HG03558 (cell line): ENCODE measurements around the gene COX6B1.
"Not testable (repeated sequence)": the region's sequence is repeated elsewhere in the genome, so short reads cannot be mapped to it uniquely, and the experiment has no call there.

Experiments used
- ATAC-seq: cut with Tn5 transposase; IDR thresholded peaks from one replicate; pipeline ENCODE4 v1.9.1; 2021; ENCODE audit warnings: moderate number of reproducible peaks; ENCODE audit not compliant: unreplicated experiment; ENCODE audit errors: extremely low read depth

COX6B1 gene

GRCh38 chr19:35629332-35629633 lies 18.8 kb upstream of the COX6B1 start:
- no peak for ATAC-seq

GRCh38 chr19:35633727-35634440 lies 14.2 kb upstream of the COX6B1 start:
- ATAC-seq: no peak

- no peak for ATAC-seq
These were observed 11.5 kb upstream of the COX6B1 start for GRCh38 chr19:35636651-35637050.

- no peak for ATAC-seq
These were observed 11.0 kb upstream of the COX6B1 start for GRCh38 chr19:35637165-35637564.

- ATAC-seq: no peak
These were observed 8.8 kb upstream of the COX6B1 start for GRCh38 chr19:35639321-35639639.

- no peak for ATAC-seq
These were observed 8.3 kb upstream of the COX6B1 start for GRCh38 chr19:35639863-35640262.

GRCh38 chr19:35641515-35642151 lies 6.5 kb upstream of the COX6B1 start, which contains the start of gene ETV2:
ETV2 (plus strand) TSS chr19:35641745; CDS start chr19:35642461, 716 bp downstream.
- ATAC-seq: no peak

GRCh38 chr19:35642312-35642711 lies 5.8 kb upstream of the COX6B1 start:
- ATAC-seq: no peak

GRCh38 chr19:35642798-35643254 lies 5.3 kb upstream of the COX6B1 start:
- ATAC-seq: no peak

GRCh38 chr19:35643255-35644205 lies 4.6 kb upstream of the COX6B1 start:
- no peak for ATAC-seq

GRCh38 chr19:35644206-35644986 lies 3.7 kb upstream of the COX6B1 start:
- peak; percentile 36 for ATAC-seq

- no peak for ATAC-seq
These were observed 3.0 kb upstream of the COX6B1 start for GRCh38 chr19:35644987-35645679.

GRCh38 chr19:35645680-35646511 lies 2.2 kb upstream of the COX6B1 start:
- no peak for ATAC-seq

GRCh38 chr19:35650581-35650980 lies 2.5 kb downstream of the COX6B1 start:
- ATAC-seq: no peak

GRCh38 chr19:35654828-35655227 lies 6.7 kb downstream of the COX6B1 start:
- ATAC-seq: not testable (repeated sequence)

- ATAC-seq: no peak
These were observed 7.5 kb downstream of the COX6B1 start for GRCh38 chr19:35655600-35655999.

GRCh38 chr19:35656700-35657099 lies 8.6 kb downstream of the COX6B1 start:
- no peak for ATAC-seq

- no peak for ATAC-seq
These were observed 10.0 kb downstream of the COX6B1 start for GRCh38 chr19:35657904-35658700.
